ENCODE data around the gene CHSY3. TPM values are rescaled to one million over a fixed set of nuclear protein-coding genes. Genes with fewer than 3 reads are reported as not detected.

The CHSY3 gene
- total and polyA plus RNA-seq, 4 donors = 0.40 to 7.7 (median 2.1) TPM

GRCh38 chr5:129917224-129917623 lies 13.0 kb downstream of the CHSY3 start:
- no peak overlapping the region for H3K9ac ChIP-seq (ENCODE audit: low read depth in 1 of 2, low read length in 2 of 2)
- H3K27ac ChIP-seq (ENCODE audit: low read depth in 1 of 2, low read length in 2 of 2) = no peak overlapping the region
- no peaks in the 10 kb centered on the region for H3K9me3 ChIP-seq (ENCODE audit: control insufficient read depth in 4 of 4, low read length in 3 of 4)
- H3K4me3 ChIP-seq (ENCODE audit: low read depth in 1 of 3, low read length in 3 of 3) = no peak overlapping the region
- H3K27me3 ChIP-seq (ENCODE audit: control insufficient read depth in 4 of 4, insufficient read depth in 4 of 4, low read length in 3 of 4) = no peaks in the 10 kb centered on the region
- no peak for DNase-seq (ENCODE audit: low spot score)
- TF ChIP-seq JUND (IDR thresholded peaks at IDR 0.05) = no peak
- no peaks in the 10 kb centered on the region for H3K4me1 ChIP-seq (ENCODE audit: control insufficient read depth in 4 of 4, insufficient read depth in 4 of 4, low read length in 3 of 4)
- peaks cover 0 to 2% (median 0%) of the 10 kb centered on the region in 4 donors for H3K36me3 ChIP-seq (ENCODE audit: control insufficient read depth in 4 of 4, insufficient read depth in 3 of 4, low read depth in 1 of 4, low read length in 3 of 4)
- WGBS = 76% methylated on average over 1 of the region's 1 CpG

- 89% methylated on average over 4 of the region's 4 CpGs for WGBS
- DNase-seq (ENCODE audit: low spot score) = no peak
- no peak overlapping the region for H3K4me3 ChIP-seq (ENCODE audit: low read depth in 1 of 3, low read length in 3 of 3)
- H3K9ac ChIP-seq (ENCODE audit: low read depth in 1 of 2, low read length in 2 of 2) = no peak overlapping the region
- TF ChIP-seq TAF1 (conservative IDR thresholded peaks at IDR 0.05) = no peak
- no peak for TF ChIP-seq RXRA (IDR thresholded peaks at IDR 0.05)
- TF ChIP-seq EGR1 (IDR thresholded peaks at IDR 0.05; ENCODE audit: low read depth in 2 of 2) = no peak
- no peak for TF ChIP-seq ATF3 (IDR thresholded peaks at IDR 0.05)
- TF ChIP-seq FOXA1 (IDR thresholded peaks at IDR 0.05) = no peak
- no peak for TF ChIP-seq MAX (IDR thresholded peaks at IDR 0.05)
- no peak for TF ChIP-seq GABPA (IDR thresholded peaks at IDR 0.05 in 1 of 2, conservative IDR thresholded peaks at IDR 0.05 in 1 of 2)
- no peak for TF ChIP-seq JUND (IDR thresholded peaks at IDR 0.05)
- no peak for TF ChIP-seq FOXA2 (IDR thresholded peaks at IDR 0.05)
- no peak for TF ChIP-seq CTCF (IDR thresholded peaks at IDR 0.05; ENCODE audit: low read depth, low read length, missing input control)
- no peak for TF ChIP-seq REST (IDR thresholded peaks at IDR 0.05)
- no peak for TF ChIP-seq HNF4A (conservative IDR thresholded peaks at IDR 0.05)
- no peak for TF ChIP-seq YY1 (IDR thresholded peaks at IDR 0.05)
- TF ChIP-seq HNF4G (IDR thresholded peaks at IDR 0.05) = no peak
- TF ChIP-seq RAD21 (IDR thresholded peaks at IDR 0.05) = no peak
- H3K4me1 ChIP-seq (ENCODE audit: control insufficient read depth in 4 of 4, insufficient read depth in 4 of 4, low read length in 3 of 4) = no peaks in the 10 kb centered on the region
- H3K36me3 ChIP-seq (ENCODE audit: control insufficient read depth in 4 of 4, insufficient read depth in 3 of 4, low read depth in 1 of 4, low read length in 3 of 4) = peaks cover 0 to 2% (median 0%) of the 10 kb centered on the region in 4 donors
- no peaks in the 10 kb centered on the region for H3K27me3 ChIP-seq (ENCODE audit: control insufficient read depth in 4 of 4, insufficient read depth in 4 of 4, low read length in 3 of 4)
- no peaks in the 10 kb centered on the region for H3K9me3 ChIP-seq (ENCODE audit: control insufficient read depth in 4 of 4, low read length in 3 of 4)
- H3K27ac ChIP-seq (ENCODE audit: low read depth in 1 of 2, low read length in 2 of 2) = no peak overlapping the region
These were observed 16.9 kb downstream of the CHSY3 start for GRCh38 chr5:129921204-129921603.

All from liver (tissue), 9 donors.